K562 (cell line): ENCODE results near the gene MYOM1. TPM values are rescaled to one million over a fixed set of nuclear protein-coding genes. Genes with fewer than 3 reads are reported as not detected.
A peak's percentile ranks its signal among the peaks of the same experiment; 100 is the strongest.

Experiments used
- ARID2 ChIP-seq: fragments of 450-650 bp; IDR thresholded peaks from 2 replicates; pipeline ENCODE4 v1.6.1; 2017; ENCODE audit warnings: antibody characterized with exemption, mild to moderate bottlenecking
- C11orf30 ChIP-seq: fragments of 450-650 bp; IDR thresholded peaks from 2 replicates; pipeline ENCODE4 v1.6.1; 2016; ENCODE audit warnings: low read depth, mild to moderate bottlenecking
- GATAD2B ChIP-seq: fragments of 450-650 bp; IDR thresholded peaks from 2 replicates; pipeline ENCODE4 v1.6.1; 2017; ENCODE audit warnings: mild to moderate bottlenecking, borderline replicate concordance
- HMG20A ChIP-seq: fragments of 450-650 bp; formaldehyde crosslinking; conservative IDR thresholded peaks from 2 replicates; pipeline ENCODE4 v1.4.0; 2020; ENCODE audit warnings: mild to moderate bottlenecking, mixed read lengths
- HNRNPK ChIP-seq: fragments of 200-400 bp; formaldehyde crosslinking; IDR thresholded peaks from one replicate; pipeline ENCODE4 v1.6.1; 2018; ENCODE audit warnings: mild to moderate bottlenecking, low read depth, low read length; ENCODE audit not compliant: poor library complexity, severe bottlenecking
- KLF16 ChIP-seq: IDR thresholded peaks from 2 replicates; pipeline ENCODE4 v1.6.1; 2016; ENCODE audit warnings: antibody characterized with exemption
- MAFG ChIP-seq: fragments of 450-650 bp; conservative IDR thresholded peaks from 2 replicates; pipeline ENCODE4 v1.6.1; 2016; ENCODE audit warnings: missing genetic modification characterization, missing compliant biosample characterization
- MAFK ChIP-seq: IDR thresholded peaks from 2 replicates; pipeline ENCODE4 v1.6.1; 2011; ENCODE audit warnings: low read length, improper control_type of control experiment
- MCM5 ChIP-seq: fragments of 450-650 bp; IDR thresholded peaks from 2 replicates; pipeline ENCODE4 v1.6.1; 2016; ENCODE audit warnings: low read depth
- MED1 ChIP-seq: sonication (generic); formaldehyde crosslinking; IDR thresholded peaks from 2 replicates; pipeline ENCODE4 v1.8.1; 2023; ENCODE audit warnings: missing genetic modification reagents, borderline replicate concordance
- NCOA4 ChIP-seq: fragments of 450-650 bp; IDR thresholded peaks from 2 replicates; pipeline ENCODE4 v1.6.1; 2018; ENCODE audit warnings: mild to moderate bottlenecking; ENCODE audit not compliant: partially characterized antibody
- NUFIP1 ChIP-seq: fragments of 450-650 bp; IDR thresholded peaks from 2 replicates; pipeline ENCODE4 v1.6.1; 2018; ENCODE audit not compliant: partially characterized antibody
- TAF7 ChIP-seq: fragments of 450-650 bp; IDR thresholded peaks from 2 replicates; pipeline ENCODE4 v1.6.1; 2016; ENCODE audit warnings: missing genetic modification characterization, missing compliant biosample characterization
- TEAD1 ChIP-seq, 2 experiments: fragments of 450-650 bp in 1 of 2; sonication (generic) in 1 of 2; formaldehyde crosslinking; IDR thresholded peaks; 2 replicates each; pipeline versions ENCODE4 v1.4.0 to v1.8.0; 2020 to 2022; ENCODE audit warnings: mild to moderate bottlenecking in 2 of 2, missing genetic modification reagents in 1 of 2
- TRIM24 ChIP-seq, 2 experiments: fragments of 450-650 bp; IDR thresholded peaks; 2 replicates each; pipeline ENCODE4 v1.6.1; 2016
- TSC22D4 ChIP-seq: fragments of 450-650 bp; IDR thresholded peaks from 2 replicates; pipeline ENCODE4 v1.6.1; 2016; ENCODE audit warnings: missing genetic modification characterization, missing biosample characterization, control low read depth
- ZBED1 ChIP-seq: IDR thresholded peaks from 2 replicates; pipeline ENCODE4 v1.6.1; 2014
- ZBTB26 ChIP-seq: fragments of 450-650 bp; formaldehyde crosslinking; IDR thresholded peaks from 2 replicates; pipeline ENCODE4 v1.4.0; 2022; ENCODE audit warnings: missing genetic modification characterization
- ZNF311 ChIP-seq: fragments of 250-450 bp; sonication (Bioruptor Pico); IDR thresholded peaks from 2 replicates; pipeline ENCODE4 v1.4.0; 2020; ENCODE audit warnings: mild to moderate bottlenecking, moderate library complexity
- ZNF316 ChIP-seq: fragments of 450-650 bp; IDR thresholded peaks from 2 replicates; pipeline ENCODE4 v1.6.1; 2016
- ZNF347 ChIP-seq: fragments of 450-650 bp; formaldehyde crosslinking; IDR thresholded peaks from 2 replicates; pipeline ENCODE4 v1.4.0; 2020; ENCODE audit warnings: low read depth, mild to moderate bottlenecking, moderate library complexity
- ZNF707 ChIP-seq: fragments of 250-450 bp; sonication (Bioruptor Pico); conservative IDR thresholded peaks from 2 replicates; pipeline ENCODE4 v1.8.0; 2022; ENCODE audit warnings: inconsistent platforms, mild to moderate bottlenecking, moderate library complexity
- ZNF77 ChIP-seq: fragments of 250-450 bp; sonication (Bioruptor Pico); IDR thresholded peaks from 2 replicates; pipeline ENCODE4 v1.5.0; 2020
- ZSCAN29 ChIP-seq: fragments of 450-650 bp; IDR thresholded peaks from 2 replicates; pipeline ENCODE4 v1.6.1; 2017
- polyA plus RNA-seq, 8 experiments: library from polyadenylated mRNA; depleted of rRNA in 4 of 8; stranded (reverse) in 5 of 8; unstranded in 3 of 8; fragments of >200 nt; fragmentation: Nextera tagmentation in 2 of 8; fragmentation: Illumina TruSeq in 1 of 8; extraction: Ambion mirVana in 2 of 8; extraction: Trizol in 1 of 8; gene quantifications; 2 replicates each; pipeline versions ENCODE4 v1.2.1 to v1.2.3, GENCODE V29; 2011 to 2014; ENCODE audit warnings: inconsistent platforms in 1 of 8, missing spikeins in 1 of 8
- total RNA-seq, 7 experiments: library from RNA; depleted of rRNA in 6 of 7; stranded (reverse); fragments of >200 nt in 6 of 7; fragmentation: Illumina TruSeq in 2 of 7; extraction: Trizol in 2 of 7; gene quantifications; 2 replicates each; pipeline versions ENCODE4 v1.2.1 to v1.2.3, GENCODE V29; 2011 to 2021; ENCODE audit warnings: low replicate concordance in 1 of 7
- TF ChIP-seq, protein P1 (sequence below): fragments of 450-650 bp; formaldehyde crosslinking; IDR thresholded peaks from 2 replicates; pipeline ENCODE4 v1.4.0; 2022; ENCODE audit warnings: mild to moderate bottlenecking, moderate library complexity

Gene MYOM1
- total and polyA plus RNA-seq, 9 of the 15 experiments (the other 6 are each of a cell fraction or from before 2014, with no cell fraction given), result 0.01 to 0.62 (median 0.25) TPM

DNA sequence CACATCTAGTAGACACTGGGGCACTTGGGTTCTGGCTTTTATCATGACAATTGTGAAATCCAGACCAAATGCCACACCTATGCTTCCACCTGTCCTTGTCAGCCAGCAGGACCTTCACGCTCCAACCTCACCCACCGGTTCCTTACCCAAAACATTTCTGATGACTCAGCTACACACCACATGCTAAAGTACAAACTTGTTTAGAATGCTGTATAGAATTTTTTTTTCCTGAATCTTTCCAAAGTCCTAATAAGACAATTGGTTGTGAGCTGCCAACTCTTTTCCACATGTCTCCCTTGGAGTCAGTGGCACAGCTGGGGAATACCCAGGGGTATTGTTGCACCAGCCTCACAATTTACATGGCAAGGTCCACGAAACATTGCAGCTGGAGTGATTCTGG lies 131.3 kb downstream of the MYOM1 start (continued):
- TF ChIP-seq MAFG (tag) (peak; percentile 63; the same call in 1 of the 2 replicates), TAF7 (tag) (no peak), ZNF347 (no peak), TSC22D4 (no peak), MAFK (0 out of 2 replicates have a peak, but pooled peaks have one; percentile 29), ZNF316 (peak; percentile 91), TEAD1 (CRISPR knock-in tag; IDR thresholded peaks at IDR 0.05) (no peak), HMG20A (CRISPR knock-in tag) (no peak), GATAD2B (no peak), NUFIP1 (no peak), MED1 (CRISPR knock-in tag) (no peak), ZNF77 (CRISPR knock-in tag) (no peak), ZNF707 (CRISPR knock-in tag) (no peak), ZSCAN29 (no peak), KLF16 (no peak), HNRNPK (no peak), ZBTB26 (CRISPR knock-in tag) (no peak), ZBED1 (no peak), NCOA4 (no peak), ARID2 (no peak), C11orf30 (peak; percentile 88), MCM5 (no peak), TRIM24 (IDR thresholded peaks at IDR 0.05) (no peak), ZNF311 (no peak)
- TF ChIP-seq, protein P1, sequence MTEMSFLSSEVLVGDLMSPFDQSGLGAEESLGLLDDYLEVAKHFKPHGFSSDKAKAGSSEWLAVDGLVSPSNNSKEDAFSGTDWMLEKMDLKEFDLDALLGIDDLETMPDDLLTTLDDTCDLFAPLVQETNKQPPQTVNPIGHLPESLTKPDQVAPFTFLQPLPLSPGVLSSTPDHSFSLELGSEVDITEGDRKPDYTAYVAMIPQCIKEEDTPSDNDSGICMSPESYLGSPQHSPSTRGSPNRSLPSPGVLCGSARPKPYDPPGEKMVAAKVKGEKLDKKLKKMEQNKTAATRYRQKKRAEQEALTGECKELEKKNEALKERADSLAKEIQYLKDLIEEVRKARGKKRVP, result no peak
- TF ChIP-seq, all 486 proteins: peak for 5
